Activated T-cell treated with anti-CD3 and anti-CD28 coated beads, Interleukin-2, amount 50 U/mL, for 24 hours (primary cell): ENCODE results near the gene STAT3.
A peak's percentile ranks its signal among the peaks of the same experiment; 100 is the strongest.

Experiments used
- DNase-seq: peaks from one replicate; pipeline ENCODE4 v3.0.0-alpha.2; 2020
- H3K27ac Mint-ChIP-seq: 2 replicates; pipeline ENCODE4 v1.8.0; 2020; ENCODE audit warnings: mild to moderate bottlenecking, mixed read lengths
- H3K27me3 Mint-ChIP-seq: 2 replicates; pipeline ENCODE4 v1.8.0; 2020; ENCODE audit warnings: mixed read lengths
- H3K36me3 Mint-ChIP-seq: 2 replicates; pipeline ENCODE4 v1.8.0; 2020; ENCODE audit warnings: low read depth, mixed read lengths
- H3K4me1 Mint-ChIP-seq: 2 replicates; pipeline ENCODE4 v1.8.0; 2020; ENCODE audit warnings: low read depth, mixed read lengths
- H3K4me3 Mint-ChIP-seq: 2 replicates; pipeline ENCODE4 v1.8.0; 2020; ENCODE audit warnings: mild to moderate bottlenecking, moderate library complexity, mixed read lengths
- H3K9me3 Mint-ChIP-seq: 2 replicates; pipeline ENCODE4 v1.8.0; 2020; ENCODE audit warnings: mixed read lengths

The STAT3 gene

DNA sequence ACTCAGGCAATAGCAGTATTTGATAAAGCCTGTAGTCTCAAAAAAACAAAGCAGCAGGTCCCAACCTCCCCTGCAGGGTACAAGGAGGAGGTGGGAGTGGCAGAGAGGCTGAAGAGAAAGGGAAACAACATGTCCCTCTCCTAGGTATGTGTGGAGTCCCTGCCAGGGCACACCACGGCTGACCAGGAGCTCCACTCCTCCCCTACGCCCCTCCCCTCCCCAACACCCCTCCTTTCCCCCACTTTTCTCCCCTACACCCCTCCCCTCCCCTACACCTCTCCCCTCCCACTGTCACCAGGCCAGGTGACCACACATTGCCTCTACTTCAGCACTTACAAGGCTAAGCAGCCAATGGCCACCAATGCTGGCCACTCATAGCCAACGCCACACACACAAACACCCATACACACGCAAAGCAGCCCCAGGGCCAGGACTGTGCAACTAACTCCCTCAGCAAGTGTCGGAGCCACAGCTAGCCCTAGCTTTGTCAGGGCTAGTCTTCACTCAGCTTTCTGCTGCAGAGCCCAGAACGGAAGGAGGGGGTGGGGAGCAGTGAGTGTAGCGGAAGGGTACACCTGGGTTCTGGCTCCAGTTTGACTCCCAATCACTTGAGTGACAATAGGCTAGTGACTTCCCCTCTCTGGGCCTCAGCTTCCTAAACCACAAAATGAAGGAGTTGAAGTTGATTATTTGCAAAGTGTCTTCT is 26.6 kb upstream of the STAT3 start:
- no peaks in the 10 kb centered on the region for H3K27me3 Mint-ChIP-seq
- H3K4me3 Mint-ChIP-seq = peak overlapping the region; percentile 44
- peak; percentile 70 for DNase-seq
- no peaks in the 10 kb centered on the region for H3K9me3 Mint-ChIP-seq
- H3K4me1 Mint-ChIP-seq = peaks cover 19% of the 10 kb centered on the region
- no peaks in the 10 kb centered on the region for H3K36me3 Mint-ChIP-seq
- peak overlapping the region; percentile 89 for H3K27ac Mint-ChIP-seq

DNA sequence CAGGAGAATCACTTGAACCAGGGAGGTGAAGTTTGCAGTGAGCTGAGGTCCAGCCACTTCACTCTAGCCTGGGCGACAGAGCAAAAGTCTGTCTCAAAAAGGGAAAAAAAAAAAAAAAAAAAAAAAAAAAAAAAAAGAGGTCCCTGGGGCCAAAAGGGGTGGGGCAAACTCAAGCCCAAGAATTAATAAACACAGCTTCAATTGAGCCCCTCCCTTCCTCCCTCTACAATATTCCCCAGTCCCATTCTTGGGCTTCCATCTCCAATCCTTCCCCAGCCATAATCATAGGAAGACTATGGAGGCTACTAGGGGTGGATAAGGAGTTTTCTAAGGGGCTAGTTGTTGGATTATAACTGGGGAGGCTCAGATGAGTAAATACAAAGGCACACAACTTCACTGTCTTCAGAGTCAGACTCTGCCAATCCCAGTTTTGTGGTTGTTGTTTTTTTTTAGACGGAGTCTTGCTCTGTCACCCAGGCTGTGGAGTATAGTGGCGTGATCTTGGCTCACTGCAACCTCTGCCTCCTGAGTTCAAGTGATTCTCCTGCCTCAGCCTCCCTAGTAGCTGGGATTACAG is 25.3 kb upstream of the STAT3 start:
- no peaks in the 10 kb centered on the region for H3K36me3 Mint-ChIP-seq
- no peaks in the 10 kb centered on the region for H3K27me3 Mint-ChIP-seq
- H3K4me3 Mint-ChIP-seq = no peak overlapping the region
- no peaks in the 10 kb centered on the region for H3K9me3 Mint-ChIP-seq
- no peak overlapping the region for H3K27ac Mint-ChIP-seq
- H3K4me1 Mint-ChIP-seq = peaks cover 16% of the 10 kb centered on the region
- no peak for DNase-seq

DNA sequence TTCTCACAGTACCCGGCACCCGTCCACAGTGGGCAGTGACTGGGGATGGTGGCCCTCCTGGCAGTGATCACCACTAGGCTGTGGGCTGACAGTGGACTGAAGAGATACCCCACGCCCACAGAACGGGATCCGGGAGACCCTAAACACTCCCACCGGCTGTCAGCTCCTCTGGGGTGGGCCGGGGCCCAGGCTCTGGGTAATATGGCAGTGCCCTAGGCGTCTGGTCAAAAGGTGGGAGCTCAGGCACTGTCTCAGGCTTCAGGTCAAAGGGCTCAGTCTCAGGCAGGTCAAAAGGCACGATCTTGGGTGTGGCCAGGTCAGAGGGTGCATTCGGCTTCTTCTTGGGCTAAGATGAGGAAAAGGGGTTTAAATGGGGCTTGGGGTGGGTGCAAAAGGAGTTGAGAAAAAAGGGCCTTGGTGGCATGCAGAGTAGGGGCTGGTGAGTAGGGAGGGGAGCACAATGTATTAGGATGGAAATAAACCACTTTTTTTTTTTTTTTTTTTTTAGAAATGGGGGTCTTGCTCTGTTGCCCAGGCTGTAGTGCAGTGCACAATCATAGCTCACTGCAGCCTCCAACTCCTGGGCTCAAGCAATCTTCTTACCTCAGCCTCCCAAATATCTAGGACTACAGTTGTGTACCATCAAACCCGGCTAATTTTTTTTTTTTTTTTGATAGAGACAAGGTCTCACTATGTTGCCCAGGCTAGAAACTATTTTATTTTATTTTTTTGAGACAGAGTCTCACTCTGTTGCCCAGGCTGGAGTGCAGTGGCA is 23.9 kb upstream of the STAT3 start:
- Mint-ChIP-seq H3K27me3 (no peaks in the 10 kb centered on the region), H3K4me3 (no peak overlapping the region), H3K4me1 (peaks cover 21% of the 10 kb centered on the region), H3K36me3 (no peaks in the 10 kb centered on the region), H3K9me3 (no peaks in the 10 kb centered on the region), H3K27ac (no peak overlapping the region)
- DNase-seq = no peak

DNA sequence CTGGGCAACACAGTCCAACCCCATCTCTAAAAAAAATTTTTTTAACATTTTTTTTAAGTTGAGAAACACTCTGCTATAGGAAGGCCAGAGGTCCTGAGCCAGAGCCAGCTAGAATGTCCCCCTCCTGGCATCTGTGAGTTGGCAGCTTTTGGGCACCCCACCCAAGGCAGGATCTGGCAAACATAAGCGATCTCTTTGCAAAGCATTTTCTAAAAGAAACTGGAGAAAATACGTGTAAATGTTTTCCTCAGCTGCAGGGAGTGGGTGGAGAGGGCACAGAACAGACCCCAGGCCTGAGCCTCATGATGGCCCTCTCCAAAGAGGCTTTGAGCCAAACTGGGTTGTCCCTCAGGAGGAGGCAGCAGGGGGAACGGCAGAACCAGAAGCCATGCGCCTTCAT is 23.1 kb upstream of the STAT3 start:
- Mint-ChIP-seq H3K9me3 (no peaks in the 10 kb centered on the region), H3K27me3 (no peaks in the 10 kb centered on the region), H3K4me3 (no peak overlapping the region), H3K4me1 (peaks cover 23% of the 10 kb centered on the region), H3K36me3 (no peaks in the 10 kb centered on the region), H3K27ac (no peak overlapping the region)
- no peak for DNase-seq

DNA sequence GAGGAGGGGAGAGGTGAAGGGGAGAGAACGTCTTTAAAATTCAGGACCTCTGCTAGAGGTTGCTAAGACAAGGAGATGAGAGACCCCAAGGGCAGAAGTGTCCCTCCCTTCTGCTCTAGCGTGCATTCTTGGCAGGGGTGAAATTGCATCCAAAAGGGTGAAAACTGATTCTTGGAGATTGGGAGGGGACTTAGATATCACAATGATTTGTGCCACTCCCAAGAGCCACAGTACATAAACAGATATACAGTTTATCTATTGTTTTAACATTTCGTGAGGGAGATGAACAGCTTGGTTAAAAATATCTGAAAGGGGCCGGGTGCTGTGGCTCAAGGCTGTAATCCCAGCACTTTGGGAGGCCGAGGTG is 22.1 kb upstream of the STAT3 start:
- no peaks in the 10 kb centered on the region for H3K27me3 Mint-ChIP-seq
- no peak overlapping the region for H3K4me3 Mint-ChIP-seq
- H3K36me3 Mint-ChIP-seq = no peaks in the 10 kb centered on the region
- H3K9me3 Mint-ChIP-seq = no peaks in the 10 kb centered on the region
- no peak for DNase-seq
- no peak overlapping the region for H3K27ac Mint-ChIP-seq
- peaks cover 22% of the 10 kb centered on the region for H3K4me1 Mint-ChIP-seq

DNA sequence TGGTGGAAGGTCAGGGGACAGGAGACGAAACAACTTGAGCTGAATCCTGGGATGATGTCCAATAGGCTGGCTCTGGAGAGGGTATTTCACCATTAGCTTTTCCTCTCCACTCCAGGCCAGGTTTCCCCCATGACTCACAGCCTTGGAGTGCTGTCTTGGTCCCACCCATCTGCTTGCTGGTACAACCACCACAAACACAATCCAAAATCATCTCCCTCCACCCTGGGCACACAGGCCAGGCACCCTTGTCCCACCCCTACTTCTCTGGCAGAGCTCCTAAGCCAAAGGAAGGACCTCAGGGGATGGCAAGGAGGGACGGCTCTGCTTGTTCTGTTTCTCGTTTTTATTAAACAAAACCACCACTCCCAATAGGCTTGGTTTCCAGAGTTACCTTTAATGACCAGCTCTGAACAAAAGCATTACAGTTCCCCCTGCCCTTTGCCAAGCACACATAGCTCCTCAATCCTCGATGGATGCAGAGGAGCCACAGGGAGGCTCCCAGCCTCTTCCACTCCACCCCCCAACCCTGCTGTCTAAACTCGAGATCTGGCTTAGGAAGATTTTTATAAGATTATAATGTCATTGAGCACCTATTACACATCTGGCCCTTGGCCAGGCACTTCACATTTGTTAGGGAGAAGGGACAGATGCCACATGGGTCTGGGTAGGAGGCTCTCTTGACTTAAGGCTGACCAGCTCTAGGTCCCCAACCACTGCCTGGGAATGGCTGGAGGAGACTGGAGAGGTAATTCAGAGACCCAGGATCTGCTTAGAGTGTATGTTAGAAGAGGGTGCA is 21.5 kb upstream of the STAT3 start:
- H3K4me3 Mint-ChIP-seq = no peak overlapping the region
- H3K36me3 Mint-ChIP-seq = no peaks in the 10 kb centered on the region
- H3K27me3 Mint-ChIP-seq = no peaks in the 10 kb centered on the region
- H3K27ac Mint-ChIP-seq = no peak overlapping the region
- no peak for DNase-seq
- H3K4me1 Mint-ChIP-seq = peaks cover 17% of the 10 kb centered on the region
- no peaks in the 10 kb centered on the region for H3K9me3 Mint-ChIP-seq

DNA sequence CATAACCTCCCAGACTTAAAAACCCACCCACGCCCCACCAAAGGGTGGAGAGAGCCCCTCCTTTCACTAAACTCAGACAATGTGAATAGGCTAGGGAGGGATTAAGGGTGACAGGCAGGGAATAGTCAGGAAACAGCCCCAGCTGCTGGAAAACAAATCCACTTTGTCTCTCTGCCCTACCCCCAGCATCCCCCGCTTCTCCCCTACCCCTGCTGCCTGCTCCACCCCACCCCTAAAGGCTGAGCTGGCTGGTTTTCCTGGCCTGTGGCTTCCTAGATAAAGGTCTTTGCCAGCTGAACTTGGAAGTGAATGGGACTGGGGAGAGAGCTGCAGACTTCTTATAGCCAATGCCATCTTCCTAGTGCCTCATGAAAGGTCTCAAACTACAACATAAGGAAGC is 19.8 kb upstream of the STAT3 start:
- H3K4me1 Mint-ChIP-seq = peaks cover 17% of the 10 kb centered on the region
- no peak overlapping the region for H3K27ac Mint-ChIP-seq
- H3K27me3 Mint-ChIP-seq = no peaks in the 10 kb centered on the region
- no peaks in the 10 kb centered on the region for H3K9me3 Mint-ChIP-seq
- H3K36me3 Mint-ChIP-seq = no peaks in the 10 kb centered on the region
- no peak for DNase-seq
- no peak overlapping the region for H3K4me3 Mint-ChIP-seq

DNA sequence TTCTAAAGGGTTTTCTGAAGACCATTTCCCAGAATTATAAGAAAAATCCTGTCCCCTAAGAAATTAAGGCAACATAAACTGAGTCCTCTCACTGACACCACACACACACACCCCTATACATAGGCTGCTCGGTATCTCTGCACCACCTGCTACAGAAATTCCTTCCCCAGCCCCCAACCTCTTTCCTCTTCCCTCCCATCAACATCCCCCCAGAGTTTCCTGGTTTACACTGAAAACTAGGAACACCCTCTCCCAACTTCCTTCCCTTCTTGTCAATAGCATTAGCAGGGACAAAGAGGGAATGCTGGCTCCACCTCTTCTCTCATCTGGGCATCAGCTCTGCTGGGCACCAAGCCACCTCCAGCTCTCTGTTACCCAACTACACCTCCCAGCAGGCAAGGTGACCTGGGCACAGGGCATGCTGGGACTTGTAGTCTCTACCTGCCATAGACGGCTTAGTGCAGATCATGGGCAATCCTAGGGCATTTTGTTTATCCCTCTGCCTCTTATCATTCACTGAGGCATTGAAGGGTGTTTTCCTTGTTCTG is 19.1 kb upstream of the STAT3 start:
- Mint-ChIP-seq H3K36me3 (no peaks in the 10 kb centered on the region), H3K4me3 (no peak overlapping the region), H3K27ac (peak overlapping the region; percentile 27), H3K4me1 (peaks cover 21% of the 10 kb centered on the region), H3K9me3 (no peaks in the 10 kb centered on the region), H3K27me3 (no peaks in the 10 kb centered on the region)
- peak; percentile 64 for DNase-seq

DNA sequence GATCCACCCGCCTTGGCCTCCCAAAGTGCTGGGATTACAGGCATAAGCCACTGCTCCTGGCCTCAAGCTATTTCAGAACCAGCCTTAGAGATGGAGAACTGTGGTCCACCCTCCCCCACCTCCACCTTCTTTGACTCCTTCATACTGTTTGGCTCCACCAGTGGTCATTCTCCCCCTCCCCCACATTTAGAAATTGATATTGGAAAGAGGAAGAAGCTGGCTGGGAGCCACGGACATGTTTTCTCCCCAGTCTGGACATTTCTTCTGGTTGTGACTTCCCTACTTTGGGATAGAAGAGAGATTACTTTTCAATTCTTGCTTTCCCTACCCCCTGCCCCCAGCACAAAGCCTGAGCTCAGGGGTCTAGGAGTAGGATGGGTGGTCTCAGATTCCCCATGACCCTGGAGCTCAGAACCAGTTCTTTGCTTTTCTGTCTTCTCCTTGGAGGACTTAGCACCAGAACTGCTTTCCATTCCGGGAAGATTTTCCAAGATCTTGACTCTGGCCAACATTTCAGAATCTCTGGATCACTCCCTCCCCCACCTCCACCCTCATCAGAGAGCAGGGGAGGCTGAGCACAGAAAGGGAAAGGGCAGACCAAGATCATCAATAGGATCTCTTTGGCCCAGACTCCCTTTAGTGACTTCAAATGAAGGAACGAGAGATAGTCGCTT is 18.5 kb upstream of the STAT3 start:
- no peaks in the 10 kb centered on the region for H3K9me3 Mint-ChIP-seq

DNA sequence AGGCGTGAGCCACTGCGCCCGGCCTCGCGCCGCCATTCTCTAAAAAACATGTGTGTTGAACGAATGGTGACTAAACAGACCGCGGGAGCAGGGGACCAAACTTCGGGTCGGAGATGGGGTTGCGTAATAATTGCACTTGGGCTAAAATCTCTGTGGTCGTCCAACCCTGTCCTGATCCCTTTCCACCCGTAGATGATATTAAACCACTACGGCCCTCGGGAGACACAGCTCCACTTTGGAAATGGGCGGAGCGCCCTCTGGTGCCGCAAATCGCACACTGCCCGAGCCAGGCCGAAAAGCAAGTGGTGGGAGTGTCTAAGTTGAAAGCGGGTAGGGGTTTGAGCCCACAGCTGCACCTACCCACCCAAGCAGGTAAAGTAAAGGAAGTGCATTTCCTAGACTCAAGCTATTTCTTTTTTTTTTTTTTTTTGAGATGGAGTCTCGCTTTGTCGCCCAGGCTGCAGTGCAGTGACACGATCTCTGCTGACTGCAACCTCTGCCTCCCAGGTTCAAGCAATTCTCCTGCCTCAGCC is 17.8 kb upstream of the STAT3 start:
- Mint-ChIP-seq H3K27me3 (no peaks in the 10 kb centered on the region), H3K27ac (no peak overlapping the region), H3K9me3 (no peaks in the 10 kb centered on the region), H3K36me3 (no peaks in the 10 kb centered on the region), H3K4me3 (no peak overlapping the region), H3K4me1 (peaks cover 22% of the 10 kb centered on the region)
- DNase-seq = peak; percentile 92

More for the DNA sequence above, 18.5 kb upstream of the STAT3 start:
- no peak for DNase-seq
- Mint-ChIP-seq H3K36me3 (no peaks in the 10 kb centered on the region), H3K27ac (no peak overlapping the region), H3K4me1 (peaks cover 22% of the 10 kb centered on the region), H3K27me3 (no peaks in the 10 kb centered on the region), H3K4me3 (no peak overlapping the region)

DNA sequence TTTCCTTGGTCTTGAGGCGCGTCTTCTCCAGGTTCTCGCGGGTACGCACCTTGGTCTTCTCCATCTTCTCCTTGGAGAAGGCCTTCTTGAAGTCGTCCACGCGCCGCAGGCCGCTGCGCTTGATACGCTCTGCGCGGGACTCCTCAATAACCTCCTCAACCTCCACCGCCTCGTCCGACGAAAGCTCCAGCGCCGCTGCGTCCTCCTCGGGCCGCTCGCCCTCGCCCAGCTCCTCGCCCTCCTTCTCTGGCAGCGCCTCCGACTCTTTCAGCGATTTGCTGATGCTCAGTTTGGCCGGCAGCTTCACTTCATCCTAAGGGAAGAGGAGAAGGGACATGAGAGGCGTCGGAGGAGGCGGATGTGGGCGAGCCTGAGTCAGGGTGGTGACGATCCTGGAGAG is 16.8 kb upstream of the STAT3 start:
- H3K4me1 Mint-ChIP-seq = peaks cover 27% of the 10 kb centered on the region
- H3K27ac Mint-ChIP-seq = no peak overlapping the region
- no peaks in the 10 kb centered on the region for H3K36me3 Mint-ChIP-seq
- H3K27me3 Mint-ChIP-seq = no peaks in the 10 kb centered on the region
- H3K9me3 Mint-ChIP-seq = no peaks in the 10 kb centered on the region
- H3K4me3 Mint-ChIP-seq = no peak overlapping the region
- no peak for DNase-seq

DNA sequence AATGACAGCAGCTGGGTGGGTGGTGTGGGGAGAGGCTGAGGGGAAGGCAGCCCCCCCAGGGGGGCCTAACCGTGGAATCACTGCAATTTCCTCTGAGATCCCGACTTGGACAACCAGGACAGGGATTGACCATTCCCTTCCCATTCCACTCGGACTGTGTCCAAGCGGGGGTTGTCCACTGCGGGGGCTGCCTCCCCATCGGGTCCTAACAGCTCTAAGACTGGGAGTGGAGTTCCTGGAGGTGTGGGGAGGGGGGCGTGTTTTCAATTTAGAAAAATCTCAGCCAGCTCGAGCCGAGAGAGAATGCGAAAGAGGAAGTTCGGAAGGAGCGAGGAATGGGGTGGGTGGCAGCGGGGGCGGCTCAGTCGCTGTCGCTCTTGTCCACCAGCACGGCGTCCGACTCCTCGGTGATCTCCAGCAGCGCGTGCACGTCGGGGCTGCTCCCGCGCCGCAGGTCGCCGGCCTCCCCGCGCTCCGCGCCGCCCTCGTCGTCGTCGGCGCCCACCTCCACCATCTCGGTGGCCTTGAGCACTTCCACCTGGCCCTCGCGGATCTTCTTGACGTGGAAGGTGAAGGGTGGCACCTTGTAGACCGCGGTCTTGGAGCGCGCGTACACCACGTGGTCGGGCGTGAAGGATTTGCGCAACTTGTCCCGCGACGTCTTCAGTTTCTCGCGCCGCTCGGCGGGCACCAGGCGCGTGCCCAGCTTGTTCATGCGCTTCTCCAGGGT is 16.2 kb upstream of the STAT3 start:
- no peak overlapping the region for H3K27ac Mint-ChIP-seq
- no peak for DNase-seq

DNA sequence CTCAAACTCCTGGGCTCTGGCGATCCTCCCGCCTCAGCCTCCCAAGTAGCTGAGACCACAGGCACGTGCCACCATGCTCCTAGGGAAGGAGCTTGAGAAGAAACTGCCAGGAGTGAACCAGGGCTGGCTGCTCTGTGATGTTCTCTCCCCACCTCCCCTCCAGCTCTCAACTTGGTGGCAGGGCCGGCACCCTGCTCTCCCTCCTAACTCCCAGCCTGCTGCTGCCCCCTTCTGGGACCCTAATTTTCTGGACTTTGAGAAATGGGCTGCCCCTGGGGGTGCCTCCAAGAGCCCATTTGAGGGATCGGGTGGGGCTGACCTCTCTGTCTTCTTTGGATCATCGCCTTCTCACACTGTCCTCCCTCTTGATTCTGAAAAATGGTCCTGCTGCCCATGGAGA is 14.9 kb upstream of the STAT3 start:
- peak; percentile 73 for DNase-seq
- Mint-ChIP-seq H3K9me3 (no peaks in the 10 kb centered on the region), H3K27ac (no peak overlapping the region)

More for the DNA sequence above, 16.2 kb upstream of the STAT3 start:
- H3K4me3 Mint-ChIP-seq = no peak overlapping the region
- no peaks in the 10 kb centered on the region for H3K36me3 Mint-ChIP-seq
- H3K27me3 Mint-ChIP-seq = no peaks in the 10 kb centered on the region
- peaks cover 31% of the 10 kb centered on the region for H3K4me1 Mint-ChIP-seq
- H3K9me3 Mint-ChIP-seq = no peaks in the 10 kb centered on the region

More for the DNA sequence above, 14.9 kb upstream of the STAT3 start:
- peaks cover 35% of the 10 kb centered on the region for H3K4me1 Mint-ChIP-seq
- no peaks in the 10 kb centered on the region for H3K36me3 Mint-ChIP-seq
- H3K4me3 Mint-ChIP-seq = no peak overlapping the region
- no peaks in the 10 kb centered on the region for H3K27me3 Mint-ChIP-seq
